Astrocyte of the cerebellum (primary cell): Measurements from ENCODE around the gene ZNF536.

Experiments
- DNase-seq: peaks from one replicate; pipeline ENCODE4 v3.0.0-alpha.2; 2011; ENCODE audit warnings: low read depth
- H3K4me3 ChIP-seq: 2 replicates; pipeline ENCODE4 v1.5.1; 2011; ENCODE audit warnings: mild to moderate bottlenecking, low read depth, low read length, moderate library complexity
- in situ Hi-C: cut with HindIII; loops from 2 replicates; pipeline ENCODE4 v1.10.0; 2017; ENCODE audit warnings: low sequenced_read_pairs
- TF ChIP-seq, protein P1 (sequence below): IDR thresholded peaks from 2 replicates; pipeline ENCODE4 v1.5.1; 2012; ENCODE audit warnings: low read length, low read depth, moderate library complexity, mild to moderate bottlenecking; ENCODE audit errors: missing control alignments

Gene ZNF536

DNA sequence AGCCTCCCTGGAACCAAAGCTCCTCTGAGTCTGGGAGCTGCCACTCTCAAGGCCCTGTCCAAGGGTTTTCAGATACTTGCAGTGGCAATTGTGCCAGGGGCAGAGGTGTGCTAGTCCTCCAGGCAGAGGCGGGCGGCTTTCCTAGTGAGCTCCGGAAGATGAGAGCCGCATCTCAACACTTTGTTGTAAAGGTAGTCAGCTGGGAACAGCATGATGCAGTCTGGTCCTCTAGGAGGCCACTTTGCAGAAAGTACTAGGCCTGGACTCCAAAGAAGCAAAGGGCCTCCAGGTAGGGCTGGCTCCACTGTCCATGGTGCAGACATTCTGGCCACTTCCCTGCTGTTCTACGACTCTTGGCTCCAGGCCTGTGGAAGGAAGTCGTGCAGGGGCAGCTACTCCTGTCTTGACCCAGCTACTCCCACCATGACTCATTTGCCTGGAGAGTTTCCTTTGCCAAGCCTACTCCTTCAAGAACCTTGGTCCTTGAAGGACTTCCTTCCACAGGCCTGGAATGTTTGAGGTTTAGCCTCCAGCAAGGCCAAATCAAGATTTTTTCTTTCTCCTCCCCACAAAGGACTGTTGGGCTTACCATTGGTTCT lies 9.9 kb upstream of the ZNF536 start:
- in situ Hi-C loops: no loop called here
- H3K4me3 ChIP-seq: no peak overlapping the region
- peak; percentile 28 for DNase-seq
- TF ChIP-seq, protein P1, sequence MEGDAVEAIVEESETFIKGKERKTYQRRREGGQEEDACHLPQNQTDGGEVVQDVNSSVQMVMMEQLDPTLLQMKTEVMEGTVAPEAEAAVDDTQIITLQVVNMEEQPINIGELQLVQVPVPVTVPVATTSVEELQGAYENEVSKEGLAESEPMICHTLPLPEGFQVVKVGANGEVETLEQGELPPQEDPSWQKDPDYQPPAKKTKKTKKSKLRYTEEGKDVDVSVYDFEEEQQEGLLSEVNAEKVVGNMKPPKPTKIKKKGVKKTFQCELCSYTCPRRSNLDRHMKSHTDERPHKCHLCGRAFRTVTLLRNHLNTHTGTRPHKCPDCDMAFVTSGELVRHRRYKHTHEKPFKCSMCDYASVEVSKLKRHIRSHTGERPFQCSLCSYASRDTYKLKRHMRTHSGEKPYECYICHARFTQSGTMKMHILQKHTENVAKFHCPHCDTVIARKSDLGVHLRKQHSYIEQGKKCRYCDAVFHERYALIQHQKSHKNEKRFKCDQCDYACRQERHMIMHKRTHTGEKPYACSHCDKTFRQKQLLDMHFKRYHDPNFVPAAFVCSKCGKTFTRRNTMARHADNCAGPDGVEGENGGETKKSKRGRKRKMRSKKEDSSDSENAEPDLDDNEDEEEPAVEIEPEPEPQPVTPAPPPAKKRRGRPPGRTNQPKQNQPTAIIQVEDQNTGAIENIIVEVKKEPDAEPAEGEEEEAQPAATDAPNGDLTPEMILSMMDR: no peak

DNA sequence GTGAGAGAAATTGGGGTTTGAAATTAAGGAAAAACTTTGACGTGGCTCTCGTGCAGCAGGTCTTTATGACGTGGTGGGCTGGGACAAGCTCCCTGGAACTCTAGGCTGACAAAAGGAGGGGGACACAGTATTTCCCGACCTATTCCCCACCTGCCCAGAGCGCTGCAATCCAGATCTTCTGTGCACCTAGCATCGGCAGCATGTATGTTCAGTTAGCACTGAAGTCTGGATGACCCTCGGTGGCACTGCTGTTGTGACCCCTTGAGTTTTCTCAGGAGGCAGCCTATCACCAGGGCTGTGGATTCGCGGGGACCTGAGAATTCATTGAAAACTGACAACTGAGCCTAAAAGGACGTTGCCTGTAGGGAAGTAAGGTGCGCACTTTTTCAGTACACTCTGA lies 9.1 kb upstream of the ZNF536 start:
- no peak for DNase-seq
- TF ChIP-seq, protein P1: no peak
- in situ Hi-C loops: no loop called here
- no peak overlapping the region for H3K4me3 ChIP-seq

DNA sequence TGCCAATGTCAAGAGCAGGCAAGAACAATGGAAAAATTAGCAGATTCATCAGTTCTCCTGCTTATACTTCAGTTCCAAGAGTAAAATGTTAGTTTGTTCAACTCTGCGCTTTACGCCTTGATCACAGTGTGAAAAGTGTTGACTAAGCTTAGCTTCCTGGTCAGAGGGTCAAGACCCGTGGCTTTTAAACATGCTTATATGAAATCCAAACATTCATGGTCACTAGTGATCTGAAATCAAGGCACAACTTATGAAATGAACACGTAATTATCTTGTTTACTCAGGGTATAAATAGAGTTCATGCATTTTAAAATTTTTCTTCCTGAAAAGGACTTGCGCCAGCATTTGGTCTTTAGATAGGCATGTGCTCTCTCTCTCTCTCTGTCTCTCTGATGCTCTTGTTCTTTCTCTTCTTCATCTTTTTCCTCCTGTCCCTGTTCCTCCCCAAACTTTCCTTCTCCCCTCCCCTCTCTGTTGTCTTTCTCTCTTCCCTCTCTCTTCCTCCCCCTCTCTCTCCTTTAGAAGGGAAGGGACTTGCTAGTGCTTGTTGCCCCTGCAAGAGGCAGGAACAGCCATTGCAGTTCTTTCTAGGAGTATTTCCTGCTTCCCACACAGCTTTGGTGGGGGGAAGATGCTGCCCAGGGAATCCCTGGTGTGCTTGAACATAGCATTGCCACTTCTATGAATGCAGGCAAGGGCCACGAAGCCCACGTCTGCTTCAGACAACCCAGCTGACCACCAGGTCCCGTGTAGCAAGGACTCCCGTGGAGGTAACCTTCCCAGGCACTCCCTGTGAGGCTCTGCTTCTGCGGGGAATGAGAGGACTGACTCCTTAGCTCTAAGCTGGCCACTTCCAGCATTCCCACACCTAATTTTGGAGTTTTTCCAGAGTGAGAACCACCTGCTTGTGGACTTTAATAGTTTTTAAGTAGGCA lies 7.1 kb upstream of the ZNF536 start:
- DNase-seq: no peak
- TF ChIP-seq, protein P1: no peak
- in situ Hi-C loops: no loop called here
- no peak overlapping the region for H3K4me3 ChIP-seq

DNA sequence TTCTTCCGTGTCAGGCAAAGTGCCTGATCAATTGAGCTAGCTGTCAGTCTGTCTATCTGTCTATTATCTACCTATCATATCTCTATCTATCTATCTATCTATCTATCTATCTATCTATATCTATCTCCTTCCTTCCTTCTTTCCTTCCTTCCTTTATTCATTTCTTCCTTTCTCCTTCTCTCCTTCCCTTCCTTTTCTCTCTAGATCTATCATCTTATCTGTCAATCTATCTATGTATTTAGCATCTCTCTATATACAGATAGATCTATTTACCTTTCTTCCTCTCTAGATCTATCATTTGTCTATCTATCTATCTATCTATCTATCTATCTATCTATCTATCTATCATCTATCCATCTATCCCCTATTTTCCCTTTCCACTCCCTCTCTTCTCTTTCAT lies 5.9 kb upstream of the ZNF536 start:
- DNase-seq: no peak
- TF ChIP-seq, protein P1: no peak
- no peak overlapping the region for H3K4me3 ChIP-seq
- in situ Hi-C loops: no loop called here

DNA sequence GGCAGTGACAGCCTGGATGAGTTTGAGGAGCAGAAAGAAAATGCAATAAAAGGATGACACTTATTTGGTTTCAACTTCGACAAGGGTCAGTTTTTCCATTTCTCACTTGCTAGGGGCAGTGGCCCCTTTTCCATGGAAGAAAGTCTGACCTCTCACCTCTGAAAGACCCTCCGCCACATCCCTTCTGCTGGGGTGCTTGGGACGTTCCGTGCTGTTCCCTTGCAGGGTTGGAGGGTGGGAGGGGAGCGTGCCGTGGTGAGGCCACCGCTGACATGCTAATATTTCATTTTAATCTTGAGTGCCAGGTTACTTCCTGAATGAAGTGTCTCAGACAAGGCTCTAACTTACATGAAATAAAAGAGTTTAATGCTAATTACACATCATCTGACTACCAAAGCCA lies 5.2 kb upstream of the ZNF536 start:
- TF ChIP-seq, protein P1: no peak
- in situ Hi-C loops: no loop called here
- H3K4me3 ChIP-seq: no peak overlapping the region
- no peak for DNase-seq

DNA sequence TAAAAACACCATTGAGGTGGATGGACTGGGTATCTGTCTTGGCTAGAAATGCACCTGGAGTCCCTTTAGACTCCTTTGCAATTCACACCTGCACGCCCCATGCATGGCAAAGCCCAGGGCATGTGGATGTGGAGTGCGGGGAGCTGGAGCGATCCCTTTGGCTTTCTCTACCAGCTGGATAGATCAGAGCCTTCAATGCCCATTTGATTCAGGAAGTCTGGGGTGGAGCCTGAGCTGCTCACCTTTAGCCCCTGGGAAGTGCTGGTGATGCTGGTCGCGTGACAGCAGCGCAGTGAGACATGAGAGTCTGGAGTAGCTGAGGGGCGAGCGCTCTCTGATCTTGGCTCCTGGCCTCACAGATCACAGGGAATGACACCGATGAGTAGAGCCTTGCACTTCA lies 4.8 kb upstream of the ZNF536 start:
- in situ Hi-C loops: no loop called here
- DNase-seq: no peak
- TF ChIP-seq, protein P1: no peak
- H3K4me3 ChIP-seq: no peak overlapping the region
